Tibial nerve (tissue), 4 donors: Measurements from ENCODE around the gene PAK1. TPM values are rescaled to one million over a fixed set of nuclear protein-coding genes. Genes with fewer than 3 reads are reported as not detected.

Source experiments
- DNase-seq, 2 donors: peaks; one replicate each; pipeline ENCODE4 v3.0.0-alpha.2; 2019; ENCODE audit warnings: low spot score in 2 of 2
- H3K27ac ChIP-seq, 4 donors: fragments of 200-600 bp; sonication (generic) in 3 of 4; one replicate each; pipeline ENCODE4 v1.5.1; 2017 to 2019; ENCODE audit warnings: mild to moderate bottlenecking in 1 of 4
- H3K27me3 ChIP-seq, 2 donors: fragments of 200-600 bp; sonication (generic) in 1 of 2; one replicate each; pipeline versions ENCODE4 v1.5.1 to v1.6.0; 2017 to 2019
- H3K36me3 ChIP-seq, 3 donors: fragments of 200-600 bp; sonication (generic); one replicate each; pipeline ENCODE4 v1.5.1; 2018 to 2019
- H3K4me1 ChIP-seq, 4 donors: fragments of 200-600 bp; sonication (generic) in 3 of 4; one replicate each; pipeline ENCODE4 v1.5.1; 2017 to 2019
- H3K4me3 ChIP-seq, 4 donors: fragments of 200-600 bp; sonication (generic) in 3 of 4; one replicate each; pipeline ENCODE4 v1.5.1; 2017 to 2019; ENCODE audit warnings: mild to moderate bottlenecking in 1 of 4, moderate library complexity in 1 of 4
- H3K9me3 ChIP-seq, 4 donors: fragments of 200-600 bp; sonication (generic) in 3 of 4; one replicate each; pipeline ENCODE4 v1.5.1; 2017 to 2019
- CTCF ChIP-seq, 5 experiments: fragments of 200-600 bp in 3 of 5; fragments of 450-650 bp in 2 of 5; sonication (generic) in 3 of 5; IDR thresholded peaks; one replicate each; pipeline ENCODE4 v1.5.1; 2016 to 2019; ENCODE audit warnings: antibody characterized with exemption in 5 of 5, mild to moderate bottlenecking in 3 of 5, moderate library complexity in 2 of 5
- EP300 ChIP-seq, 2 donors: sonication (generic); formaldehyde crosslinking; IDR thresholded peaks; one replicate each; pipeline ENCODE4 v1.6.1; 2017; ENCODE audit warnings: antibody characterized with exemption in 2 of 2, mild to moderate bottlenecking in 1 of 2
- POLR2A ChIP-seq, 2 donors: fragments of 450-650 bp; IDR thresholded peaks; one replicate each; pipeline ENCODE4 v1.6.1; 2017; ENCODE audit warnings: antibody characterized with exemption in 2 of 2, mild to moderate bottlenecking in 2 of 2, moderate library complexity in 2 of 2
- WGBS, 2 donors: methylation state at CpG; one replicate each; pipeline ENCODE4 v1.1.5; 2018; 5-methylcytosine and 5-hydroxymethylcytosine counted together
- total RNA-seq, 4 donors: library from RNA; depleted of rRNA; stranded (reverse); fragments of >200 nt; gene quantifications; one replicate each; pipeline ENCODE4 v1.1.0, GENCODE V29; 2016

The PAK1 gene
- total RNA-seq, 4 donors from 2014 or later: 13.9 to 28.5 (median 25.4) TPM

GRCh38 chr11:77283101-77283500 is 190.8 kb downstream of the PAK1 start:
- Histone ChIP-seq H3K4me1 (no peaks in the 10 kb centered on the region), H3K9me3 (no peaks in the 10 kb centered on the region), H3K27me3 (no peaks in the 10 kb centered on the region), H3K36me3 (no peaks in the 10 kb centered on the region), H3K27ac (no peak overlapping the region), H3K4me3 (no peak overlapping the region)
- WGBS, 2 donors: 54 to 63% methylated on average over 3 of the region's 3 CpGs
- TF ChIP-seq POLR2A (IDR thresholded peaks at IDR 0.05) (no peak), EP300 (IDR thresholded peaks at IDR 0.05) (no peak), CTCF (IDR thresholded peaks at IDR 0.05) (no peak)
- no peak for DNase-seq

GRCh38 chr11:77278595-77279506 is 195.0 kb downstream of the PAK1 start:
- H3K9me3 ChIP-seq: no peaks in the 10 kb centered on the region
- H3K4me3 ChIP-seq: no peak overlapping the region
- H3K27me3 ChIP-seq: no peaks in the 10 kb centered on the region
- H3K4me1 ChIP-seq: no peaks in the 10 kb centered on the region
- no peaks in the 10 kb centered on the region for H3K36me3 ChIP-seq
- DNase-seq: no peak
- 61 to 80% methylated on average over 2 of the region's 2 CpGs for WGBS, 2 donors
- H3K27ac ChIP-seq: no peak overlapping the region
- TF ChIP-seq EP300 (IDR thresholded peaks at IDR 0.05) (no peak), CTCF (IDR thresholded peaks at IDR 0.05) (no peak), POLR2A (IDR thresholded peaks at IDR 0.05) (no peak)

DNA sequence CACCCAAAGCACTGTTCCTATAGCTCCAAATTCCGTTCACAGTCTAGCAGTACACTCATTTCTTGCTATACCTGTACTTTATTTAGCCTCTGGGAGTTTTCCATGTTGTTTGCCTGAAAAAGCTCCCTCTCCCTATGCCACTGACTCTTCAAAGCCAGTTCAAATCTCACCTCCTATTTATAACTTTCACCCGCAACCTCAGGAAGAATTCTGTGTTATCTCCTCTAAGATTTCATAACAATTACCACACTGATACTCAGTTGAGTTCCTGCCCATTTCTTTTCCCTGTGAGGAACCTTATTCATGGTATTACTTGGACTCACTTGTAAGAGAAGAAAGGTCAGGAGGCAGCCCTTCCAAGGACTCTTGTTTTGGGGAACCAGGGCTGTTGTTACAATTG is 197.6 kb downstream of the PAK1 start:
- no peak overlapping the region for H3K27ac ChIP-seq
- TF ChIP-seq CTCF (IDR thresholded peaks at IDR 0.05) (no peak), POLR2A (IDR thresholded peaks at IDR 0.05) (no peak), EP300 (IDR thresholded peaks at IDR 0.05) (no peak)
- H3K27me3 ChIP-seq: no peaks in the 10 kb centered on the region
- WGBS, 2 donors: 82 to 87% methylated on average over 2 of the region's 2 CpGs
- no peaks in the 10 kb centered on the region for H3K9me3 ChIP-seq
- H3K4me3 ChIP-seq: no peak overlapping the region
- no peaks in the 10 kb centered on the region for H3K4me1 ChIP-seq
- DNase-seq: no peak
- H3K36me3 ChIP-seq: no peaks in the 10 kb centered on the region

Other genes starting within 250 kb of the PAK1 start
- gene GDPD4, start 172.4 kb downstream of the PAK1 start, total RNA-seq: not detected
- gene AQP11, start 115.9 kb upstream of the PAK1 start, total RNA-seq: 1 to 10 TPM in 3 of 4 donors, under 1 TPM in 1; 0.78 to 3.3 (median 1.6) TPM
- gene CLNS1A, start 163.7 kb upstream of the PAK1 start, total RNA-seq: 10 to 100 TPM; 56.7 to 92.3 (median 68.9) TPM